BLaER1 treated with 17β-estradiol and CSF1 and Interleukin-3, amounts not matched to agents 10 nM and 100 nM (cell line): ENCODE measurements around the gene RBPJ.

Source experiments
- H3K27ac ChIP-seq, 11 experiments: shearing (Covaris generic); formaldehyde crosslinking; 2 replicates each; pipeline ENCODE4 v1.8.1; 2022
- H3K27me3 ChIP-seq, 11 experiments: shearing (Covaris generic); formaldehyde crosslinking; 2 replicates each; pipeline ENCODE4 v1.8.1; 2022
- H3K36me3 ChIP-seq, 11 experiments: shearing (Covaris generic); formaldehyde crosslinking; 2 replicates each; pipeline ENCODE4 v1.8.1; 2022
- H3K4me1 ChIP-seq, 10 experiments: shearing (Covaris generic); formaldehyde crosslinking; 2 replicates each; pipeline ENCODE4 v1.8.1; 2022
- H3K4me2 ChIP-seq, 11 experiments: shearing (Covaris generic); formaldehyde crosslinking; 2 replicates each; pipeline ENCODE4 v1.8.1; 2022
- H3K4me3 ChIP-seq, 10 experiments: shearing (Covaris generic); formaldehyde crosslinking; 2 replicates each; pipeline ENCODE4 v1.8.1; 2022
- H3K9ac ChIP-seq, 11 experiments: shearing (Covaris generic); formaldehyde crosslinking; 2 replicates each; pipeline ENCODE4 v1.8.1; 2022
- H3K9me3 ChIP-seq, 11 experiments: shearing (Covaris generic); formaldehyde crosslinking; replicated peaks in 1 of 11; 2 replicates each; pipeline ENCODE4 v1.8.1; 2022
- H4K20me1 ChIP-seq, 11 experiments: shearing (Covaris generic); formaldehyde crosslinking; 2 replicates each; pipeline ENCODE4 v1.8.1; 2022
- Cebpa-rat ChIP-seq, 11 experiments: shearing (Covaris generic); IDR thresholded peaks; 2 replicates each; pipeline ENCODE4 v1.8.1; 2022

The RBPJ gene

DNA sequence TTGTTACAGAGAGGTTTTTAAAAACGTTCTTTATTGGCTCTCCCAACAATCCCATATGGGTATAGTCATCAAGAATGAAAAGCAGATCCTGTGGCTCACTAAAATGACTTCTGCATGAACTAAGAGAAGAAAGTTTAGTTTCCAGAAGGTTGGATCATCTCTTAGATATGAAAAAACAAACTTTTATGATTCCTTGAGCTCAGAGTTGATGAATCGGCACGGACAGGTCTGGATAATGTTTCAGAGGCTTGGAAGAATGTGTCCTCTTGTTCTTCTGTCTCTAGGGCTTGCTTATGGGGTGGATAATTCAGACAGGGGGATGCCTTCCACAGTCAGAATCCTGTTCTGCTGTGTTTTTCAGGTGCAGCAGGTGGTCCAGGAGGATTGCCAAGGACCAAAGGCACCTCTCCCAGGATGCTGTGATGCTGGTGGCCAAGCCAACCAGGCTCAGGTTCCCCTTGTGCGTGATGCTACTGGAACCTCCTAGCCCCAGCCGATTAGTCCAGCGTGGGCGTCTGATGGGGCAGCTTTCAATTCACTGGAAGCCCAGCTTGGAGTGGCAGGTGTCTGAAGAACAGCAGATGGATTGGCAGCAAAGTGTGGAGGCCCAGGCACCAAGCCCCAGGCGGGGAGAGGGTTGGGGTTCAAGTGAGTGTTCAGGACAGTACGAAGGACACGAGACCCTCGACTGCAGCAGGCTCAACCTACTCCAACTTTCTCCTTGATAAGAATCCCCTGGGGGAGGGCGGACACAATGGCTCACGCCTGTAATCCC lies 139.1 kb downstream of the RBPJ start:
- Histone ChIP-seq H4K20me1 (no peaks in the 10 kb centered on the region), H3K4me1 (peaks cover 13 to 36% (median 21%) of the 10 kb centered on the region in 10 experiments), H3K27ac (no peak overlapping the region), H3K27me3 (no peaks in the 10 kb centered on the region), H3K9me3 (peaks cover 0 to 19% (median 9%) of the 10 kb centered on the region in 11 experiments; a peak in 13 of 22 replicates), H3K4me2 (peak overlapping the region in 2 of 11 experiments; percentile 13 to 17; a peak in 1 of 22 replicates), H3K4me3 (no peak overlapping the region), H3K9ac (no peak overlapping the region), H3K36me3 (no peaks in the 10 kb centered on the region)
- no peak for TF ChIP-seq Cebpa-rat (IDR thresholded peaks at IDR 0.05)

DNA sequence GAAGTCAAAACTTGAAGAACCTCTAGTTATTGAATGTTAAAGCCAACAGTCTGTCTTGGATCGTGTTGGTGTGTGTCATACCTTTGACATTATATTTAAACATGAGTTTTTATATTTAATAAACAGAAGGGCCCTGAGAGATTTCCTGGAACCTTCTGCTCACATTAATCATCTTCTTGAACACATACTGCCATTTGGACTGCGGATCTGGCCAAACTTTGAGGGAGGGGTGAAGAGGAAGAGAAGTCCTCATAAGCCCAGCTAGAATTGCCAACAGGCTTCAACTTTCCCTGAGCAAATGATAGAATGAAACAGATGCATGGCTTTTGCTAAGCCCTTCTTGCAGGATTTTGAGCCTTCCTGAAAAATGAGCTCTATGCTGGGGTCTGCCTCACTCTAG lies 142.1 kb downstream of the RBPJ start:
- Histone ChIP-seq H4K20me1 (no peaks in the 10 kb centered on the region), H3K36me3 (no peaks in the 10 kb centered on the region), H3K4me1 (peaks cover 7 to 27% (median 13%) of the 10 kb centered on the region in 10 experiments), H3K9me3 (peaks cover 0 to 18% (median 9%) of the 10 kb centered on the region in 11 experiments; a peak in 13 of 22 replicates), H3K4me2 (no peak overlapping the region), H3K4me3 (no peak overlapping the region), H3K9ac (no peak overlapping the region), H3K27ac (no peak overlapping the region), H3K27me3 (no peaks in the 10 kb centered on the region)
- TF ChIP-seq Cebpa-rat (IDR thresholded peaks at IDR 0.05) = no peak

DNA sequence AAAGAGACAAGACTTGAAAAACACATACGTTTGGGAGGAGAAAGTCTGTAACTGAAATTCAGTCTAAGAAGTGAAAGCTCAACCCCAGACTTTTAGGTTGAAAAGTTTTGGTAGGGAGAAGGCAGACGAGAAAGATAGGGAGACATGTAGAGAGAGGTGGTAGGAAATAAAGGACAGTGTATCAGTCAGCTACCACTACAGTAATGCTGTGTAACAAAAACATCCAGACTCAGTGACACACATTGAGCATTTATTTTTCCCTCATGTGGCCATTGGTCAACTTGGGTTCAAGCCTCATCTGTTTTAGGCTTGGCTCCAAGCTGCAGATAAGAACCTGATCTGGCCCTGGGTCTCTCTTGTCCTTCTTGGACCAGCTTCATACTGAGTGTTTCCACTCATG lies 142.6 kb downstream of the RBPJ start:
- H3K9me3 ChIP-seq = peaks cover 0 to 18% (median 9%) of the 10 kb centered on the region in 11 experiments; a peak in 13 of 22 replicates
- no peak overlapping the region for H3K4me2 ChIP-seq
- H3K9ac ChIP-seq = no peak overlapping the region
- H3K27me3 ChIP-seq = no peaks in the 10 kb centered on the region
- H4K20me1 ChIP-seq = no peaks in the 10 kb centered on the region
- no peak for TF ChIP-seq Cebpa-rat (IDR thresholded peaks at IDR 0.05)
- no peak overlapping the region for H3K4me3 ChIP-seq
- no peaks in the 10 kb centered on the region for H3K36me3 ChIP-seq
- H3K4me1 ChIP-seq = peaks cover 2 to 22% (median 8%) of the 10 kb centered on the region in 10 experiments; a peak in 19 of 20 replicates
- H3K27ac ChIP-seq = no peak overlapping the region

DNA sequence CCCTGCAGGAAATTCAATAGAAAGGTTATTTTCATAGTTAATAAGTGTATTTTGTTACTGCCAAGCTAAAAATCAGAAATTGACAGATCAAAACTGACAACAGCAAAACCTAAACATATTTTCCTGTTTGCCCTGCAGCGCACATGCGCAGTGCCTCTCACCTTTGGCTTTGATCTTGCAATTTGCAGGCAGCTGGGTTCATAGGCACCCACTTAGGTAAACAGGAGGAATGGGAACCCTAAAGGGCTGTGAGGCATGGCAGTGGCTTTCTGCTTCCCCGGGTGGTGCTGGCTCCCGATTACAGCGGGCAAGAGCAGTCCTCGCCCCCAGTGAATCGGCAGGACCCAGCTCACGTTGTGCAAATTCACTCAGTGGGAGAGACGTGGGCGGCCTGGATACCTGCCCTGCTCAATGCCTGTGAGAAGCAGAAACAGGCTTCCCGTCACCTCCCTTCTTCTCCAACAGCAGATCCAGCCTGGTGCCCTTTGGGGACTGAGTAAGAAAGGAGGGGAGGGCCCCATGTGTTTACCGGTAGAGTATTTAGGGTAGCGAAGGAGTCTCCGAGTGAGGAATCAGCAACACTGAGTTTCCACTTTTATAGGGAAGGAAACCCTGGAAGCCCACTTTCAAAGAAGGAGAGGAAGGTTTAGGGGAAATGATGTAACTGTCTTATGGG lies 143.7 kb downstream of the RBPJ start:
- TF ChIP-seq Cebpa-rat (IDR thresholded peaks at IDR 0.05) = no peak
- Histone ChIP-seq H3K4me2 (no peak overlapping the region), H3K4me3 (no peak overlapping the region)

DNA sequence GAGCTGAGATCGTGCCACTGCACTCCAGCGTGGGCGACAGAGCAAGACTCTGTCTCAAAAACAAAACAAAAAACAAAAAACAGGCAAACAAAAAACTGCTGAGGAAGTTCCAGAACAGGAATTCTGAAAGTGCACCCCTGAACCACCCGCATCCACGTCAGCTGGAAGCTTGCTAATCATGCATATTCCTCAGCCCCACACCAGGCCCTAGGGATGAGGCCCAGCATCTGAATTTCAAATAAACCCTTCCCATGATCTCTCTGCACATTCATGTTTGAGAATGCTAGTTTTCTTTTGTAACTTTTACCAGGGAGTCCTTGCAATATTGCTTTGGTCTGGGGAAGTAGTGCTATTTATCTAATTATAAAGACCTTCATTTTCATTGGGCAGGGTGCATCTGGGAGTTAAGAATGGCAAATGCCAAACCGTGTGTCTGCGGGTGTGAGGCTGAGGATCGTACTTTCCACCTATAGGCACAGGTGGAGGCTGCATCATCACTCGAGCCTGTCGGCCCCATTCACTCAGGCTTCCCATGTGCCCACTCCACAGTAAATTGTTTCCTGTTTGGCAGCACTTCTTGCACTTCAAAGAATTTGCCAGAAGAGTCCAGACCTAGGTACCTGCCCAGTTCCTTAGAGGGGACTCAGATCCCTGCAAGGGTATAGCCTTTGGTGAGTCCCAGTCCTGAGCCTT lies 145.9 kb downstream of the RBPJ start:
- Histone ChIP-seq H3K4me1 (no peaks in the 10 kb centered on the region), H3K27me3 (no peaks in the 10 kb centered on the region)

More for the DNA sequence above, 143.7 kb downstream of the RBPJ start:
- Histone ChIP-seq H3K9me3 (peaks cover 0 to 18% (median 9%) of the 10 kb centered on the region in 11 experiments; a peak in 13 of 22 replicates), H3K27ac (no peak overlapping the region), H3K36me3 (no peaks in the 10 kb centered on the region), H4K20me1 (no peaks in the 10 kb centered on the region), H3K4me1 (peaks cover 0 to 12% (median 0%) of the 10 kb centered on the region in 10 experiments; a peak in 3 of 20 replicates), H3K27me3 (no peaks in the 10 kb centered on the region), H3K9ac (no peak overlapping the region)

DNA sequence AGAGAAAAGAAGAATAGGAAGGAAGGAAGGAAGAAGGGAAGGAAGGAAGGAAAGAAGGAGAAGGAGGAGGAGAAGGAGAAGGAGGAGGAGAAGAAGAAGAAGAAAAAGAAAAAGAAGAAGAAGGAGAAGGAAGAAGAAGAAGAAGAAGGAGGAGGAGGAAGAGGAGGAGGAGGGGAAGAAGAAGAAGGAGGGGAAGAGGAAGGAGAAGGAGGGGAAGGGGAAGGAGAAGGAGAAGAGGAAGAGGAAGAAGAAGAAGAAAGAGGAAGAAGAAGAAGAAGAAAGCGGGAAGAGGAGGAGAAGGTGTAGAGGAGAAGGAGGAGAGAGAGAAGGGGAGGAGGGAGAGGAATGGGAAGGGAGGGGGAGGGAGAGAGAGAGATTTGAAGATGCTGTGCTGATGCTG lies 146.9 kb downstream of the RBPJ start:
- no peak overlapping the region for H3K4me3 ChIP-seq
- H3K9ac ChIP-seq = no peak overlapping the region
- TF ChIP-seq Cebpa-rat (IDR thresholded peaks at IDR 0.05) = no peak

More for the DNA sequence above, 145.9 kb downstream of the RBPJ start:
- Histone ChIP-seq H3K9ac (no peak overlapping the region), H3K27ac (no peak overlapping the region), H3K9me3 (peaks cover 0 to 18% (median 9%) of the 10 kb centered on the region in 11 experiments; a peak in 13 of 22 replicates), H3K36me3 (no peaks in the 10 kb centered on the region), H3K4me3 (no peak overlapping the region), H3K4me2 (no peak overlapping the region), H4K20me1 (no peaks in the 10 kb centered on the region)
- no peak for TF ChIP-seq Cebpa-rat (IDR thresholded peaks at IDR 0.05)

DNA sequence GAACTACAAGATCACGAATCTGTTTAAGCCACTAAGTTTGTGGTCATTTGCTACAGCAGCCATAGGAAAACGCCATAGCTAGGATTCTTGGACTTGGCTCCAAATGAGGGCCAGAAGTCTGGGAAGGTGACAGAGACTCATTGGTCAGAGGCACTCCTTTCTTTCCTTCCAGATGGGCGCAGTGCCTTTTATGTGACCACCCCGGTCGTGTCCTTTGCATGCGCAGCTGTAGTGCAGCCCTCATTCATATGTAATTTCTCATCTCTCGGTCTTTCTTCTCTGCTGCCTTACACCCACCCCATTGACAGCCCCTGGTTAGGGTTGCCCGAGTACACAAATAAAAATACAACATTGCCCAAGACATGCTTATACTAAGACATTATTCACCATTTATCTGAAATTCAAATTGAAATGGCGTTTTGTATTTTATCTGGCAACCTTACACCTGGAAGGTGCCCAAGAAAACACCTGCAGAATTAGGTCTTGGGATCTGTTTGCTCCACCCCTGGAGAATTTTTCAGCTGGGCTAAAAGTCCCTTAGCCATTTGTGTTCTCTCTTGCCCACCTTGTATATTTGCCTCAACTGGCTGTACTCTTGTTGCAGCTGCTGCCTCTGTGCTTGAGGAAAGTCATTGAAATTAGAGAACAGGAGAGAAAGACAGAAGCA lies 147.6 kb downstream of the RBPJ start:
- Histone ChIP-seq H4K20me1 (no peaks in the 10 kb centered on the region), H3K4me1 (no peaks in the 10 kb centered on the region), H3K27me3 (no peaks in the 10 kb centered on the region), H3K9me3 (peaks cover 0 to 17% (median 11%) of the 10 kb centered on the region in 11 experiments; a peak in 14 of 22 replicates), H3K9ac (no peak overlapping the region), H3K36me3 (no peaks in the 10 kb centered on the region), H3K27ac (no peak overlapping the region), H3K4me2 (no peak overlapping the region), H3K4me3 (no peak overlapping the region)
- no peak for TF ChIP-seq Cebpa-rat (IDR thresholded peaks at IDR 0.05)

More for the DNA sequence above, 146.9 kb downstream of the RBPJ start:
- Histone ChIP-seq H3K4me2 (no peak overlapping the region), H3K27ac (no peak overlapping the region), H4K20me1 (no peaks in the 10 kb centered on the region), H3K4me1 (no peaks in the 10 kb centered on the region), H3K27me3 (no peaks in the 10 kb centered on the region), H3K36me3 (no peaks in the 10 kb centered on the region), H3K9me3 (peaks cover 0 to 18% (median 9%) of the 10 kb centered on the region in 11 experiments; a peak in 13 of 22 replicates)

DNA sequence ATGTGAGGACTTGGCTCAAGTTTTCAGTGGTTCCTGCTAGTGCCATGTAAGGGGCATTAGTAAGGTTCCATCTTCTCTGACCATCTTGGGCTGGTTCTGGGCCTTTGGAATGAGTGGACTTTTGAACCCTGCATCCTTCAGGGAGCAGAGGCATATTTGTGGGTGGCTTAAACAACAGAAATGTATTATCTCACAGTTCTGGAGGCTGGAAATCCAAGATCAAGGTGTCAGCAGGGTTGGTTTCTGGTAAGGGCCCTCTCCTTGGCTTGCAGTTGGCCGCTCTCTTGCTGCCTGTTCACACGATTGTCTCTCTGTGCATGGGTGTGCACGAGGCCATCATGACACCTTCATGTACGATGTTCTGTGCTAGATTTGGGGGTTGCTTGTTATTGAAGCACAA lies 148.2 kb downstream of the RBPJ start:
- TF ChIP-seq Cebpa-rat (IDR thresholded peaks at IDR 0.05) = no peak
- Histone ChIP-seq H3K4me1 (no peaks in the 10 kb centered on the region), H3K9me3 (peaks cover 0 to 12% (median 5%) of the 10 kb centered on the region in 11 experiments; a peak in 10 of 22 replicates), H3K9ac (no peak overlapping the region), H3K4me3 (no peak overlapping the region), H3K36me3 (no peaks in the 10 kb centered on the region), H4K20me1 (no peaks in the 10 kb centered on the region), H3K27me3 (no peaks in the 10 kb centered on the region), H3K27ac (no peak overlapping the region), H3K4me2 (no peak overlapping the region)
